ENCODE measurements around the gene TMEM200C. TPM values are rescaled to one million over a fixed set of nuclear protein-coding genes. Genes with fewer than 3 reads are reported as not detected.
"Not testable (repeated sequence)": the region's sequence is repeated elsewhere in the genome, so short reads cannot be mapped to it uniquely, and the experiment has no call there.

Gene TMEM200C
- total RNA-seq, 4 donors from 2014 or later = under 0.01 to 0.16 (median 0.13) TPM

DNA sequence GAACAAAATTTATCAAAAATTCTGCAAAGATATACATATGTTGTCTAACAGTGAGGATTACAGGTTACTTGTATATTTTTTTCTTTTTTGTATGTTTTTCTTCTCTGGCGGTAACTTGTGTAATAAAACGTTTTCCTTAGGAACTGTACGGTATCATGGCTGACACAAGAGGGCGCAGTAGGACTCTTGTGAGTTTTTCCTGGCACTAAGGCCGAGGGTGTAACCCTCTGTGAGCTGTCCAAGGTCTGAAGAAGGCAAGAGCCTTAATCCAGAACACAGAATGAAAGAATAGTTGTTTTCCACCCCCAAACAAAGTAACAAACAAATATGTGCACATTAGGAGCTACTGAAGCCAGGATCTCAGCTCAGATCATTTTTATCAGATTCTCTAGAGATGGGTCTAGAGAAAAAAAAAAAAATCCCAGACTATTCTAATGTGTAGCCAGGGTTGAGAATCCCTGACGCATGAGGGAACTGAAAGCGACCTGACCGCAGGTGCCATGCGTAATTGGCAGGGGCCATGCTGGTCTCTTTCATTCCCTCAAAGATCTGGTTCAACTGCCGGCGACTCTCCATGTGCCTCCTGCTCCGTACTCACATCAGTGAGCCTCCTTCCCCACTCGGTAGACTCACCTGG, 27.0 kb downstream of the TMEM200C start:
- ATAC-seq = peak; percentile 69
- no peak overlapping the region for H3K27ac ChIP-seq
- TF ChIP-seq EP300 (IDR thresholded peaks at IDR 0.05) (no peak), POLR2AphosphoS5 (IDR thresholded peaks at IDR 0.05) (no peak), POLR2A (IDR thresholded peaks at IDR 0.05) (no peak)
- TF ChIP-seq, protein P1, sequence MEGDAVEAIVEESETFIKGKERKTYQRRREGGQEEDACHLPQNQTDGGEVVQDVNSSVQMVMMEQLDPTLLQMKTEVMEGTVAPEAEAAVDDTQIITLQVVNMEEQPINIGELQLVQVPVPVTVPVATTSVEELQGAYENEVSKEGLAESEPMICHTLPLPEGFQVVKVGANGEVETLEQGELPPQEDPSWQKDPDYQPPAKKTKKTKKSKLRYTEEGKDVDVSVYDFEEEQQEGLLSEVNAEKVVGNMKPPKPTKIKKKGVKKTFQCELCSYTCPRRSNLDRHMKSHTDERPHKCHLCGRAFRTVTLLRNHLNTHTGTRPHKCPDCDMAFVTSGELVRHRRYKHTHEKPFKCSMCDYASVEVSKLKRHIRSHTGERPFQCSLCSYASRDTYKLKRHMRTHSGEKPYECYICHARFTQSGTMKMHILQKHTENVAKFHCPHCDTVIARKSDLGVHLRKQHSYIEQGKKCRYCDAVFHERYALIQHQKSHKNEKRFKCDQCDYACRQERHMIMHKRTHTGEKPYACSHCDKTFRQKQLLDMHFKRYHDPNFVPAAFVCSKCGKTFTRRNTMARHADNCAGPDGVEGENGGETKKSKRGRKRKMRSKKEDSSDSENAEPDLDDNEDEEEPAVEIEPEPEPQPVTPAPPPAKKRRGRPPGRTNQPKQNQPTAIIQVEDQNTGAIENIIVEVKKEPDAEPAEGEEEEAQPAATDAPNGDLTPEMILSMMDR (IDR thresholded peaks at IDR 0.05) = peak; percentile 21 to 73 (median 51)
- WGBS, 2 donors (ENCODE audit: low coverage in 1 of 2) = 26 to 43% methylated on average over 7 to 12 of the region's 13 CpGs
- H3K9me3 ChIP-seq = peaks cover 0 to 4% (median 0%) of the 10 kb centered on the region in 3 donors
- H3K4me1 ChIP-seq = no peaks in the 10 kb centered on the region
- no peaks in the 10 kb centered on the region for H3K36me3 ChIP-seq
- no peak overlapping the region for H3K4me3 ChIP-seq
- peaks cover 34% of the 10 kb centered on the region for H3K27me3 ChIP-seq

DNA sequence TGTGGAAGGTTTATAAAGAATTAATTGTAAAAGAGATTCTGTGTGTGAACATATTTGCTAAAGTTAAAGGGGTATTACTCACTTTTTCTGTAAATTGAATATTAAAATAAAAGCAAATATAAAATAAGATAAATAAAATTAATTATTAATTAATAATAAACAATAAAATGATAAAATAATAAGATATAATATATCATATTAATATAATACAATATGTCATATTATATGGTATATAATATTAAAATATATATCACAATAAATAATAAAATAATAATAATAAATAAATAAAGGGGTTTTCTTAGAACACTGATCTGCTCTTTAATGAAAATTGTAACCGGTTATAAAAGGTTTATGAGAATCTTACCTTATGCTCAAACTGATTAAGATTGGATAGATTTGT, 29.8 kb downstream of the TMEM200C start:
- TF ChIP-seq POLR2A (IDR thresholded peaks at IDR 0.05) (no peak), EP300 (IDR thresholded peaks at IDR 0.05) (no peak), POLR2AphosphoS5 (IDR thresholded peaks at IDR 0.05) (no peak)
- TF ChIP-seq, protein P1 (IDR thresholded peaks at IDR 0.05) = no peak
- H3K4me3 ChIP-seq = no peak overlapping the region
- H3K9me3 ChIP-seq = peaks cover 0 to 18% (median 0%) of the 10 kb centered on the region in 3 donors
- H3K4me1 ChIP-seq = no peaks in the 10 kb centered on the region
- H3K27ac ChIP-seq = no peak overlapping the region
- H3K27me3 ChIP-seq = peaks cover 43% of the 10 kb centered on the region
- no peaks in the 10 kb centered on the region for H3K36me3 ChIP-seq
- WGBS, 2 donors (ENCODE audit: low coverage in 1 of 2) = 93 to 100% methylated on average over 1 of the region's 1 CpG
- no peak for ATAC-seq

DNA sequence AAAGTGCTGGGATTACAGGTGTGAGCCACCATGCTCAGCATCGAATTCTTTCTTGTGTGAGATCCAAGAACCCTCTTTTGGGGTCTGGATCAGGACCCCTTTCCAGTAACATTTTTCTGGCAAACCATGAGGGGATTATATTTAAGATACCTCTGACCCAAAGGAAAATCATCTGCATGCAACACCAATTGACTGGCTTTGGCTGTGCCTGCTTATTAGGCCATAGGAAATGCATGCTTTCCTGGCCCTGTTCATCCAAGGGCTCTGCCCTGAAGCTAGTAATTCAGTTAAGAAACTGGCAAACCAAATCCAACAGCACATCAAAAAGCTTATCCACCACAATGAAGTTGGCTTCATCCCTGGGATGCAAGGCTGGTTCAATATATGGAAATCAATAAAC, 33.2 kb downstream of the TMEM200C start:
- not testable (repeated sequence) for H3K27ac ChIP-seq, ATAC-seq, H3K36me3 ChIP-seq, H3K4me1 ChIP-seq, H3K4me3 ChIP-seq
- H3K9me3 ChIP-seq = peaks cover 0 to 18% (median 0%) of the 10 kb centered on the region in 3 donors
- WGBS, 2 donors (ENCODE audit: low coverage in 1 of 2) = 0% methylated on average over 1 of the region's 1 CpG; no CpG with 5 or more reads in 1 of the 2 donors
- peaks cover 29% of the 10 kb centered on the region for H3K27me3 ChIP-seq

DNA sequence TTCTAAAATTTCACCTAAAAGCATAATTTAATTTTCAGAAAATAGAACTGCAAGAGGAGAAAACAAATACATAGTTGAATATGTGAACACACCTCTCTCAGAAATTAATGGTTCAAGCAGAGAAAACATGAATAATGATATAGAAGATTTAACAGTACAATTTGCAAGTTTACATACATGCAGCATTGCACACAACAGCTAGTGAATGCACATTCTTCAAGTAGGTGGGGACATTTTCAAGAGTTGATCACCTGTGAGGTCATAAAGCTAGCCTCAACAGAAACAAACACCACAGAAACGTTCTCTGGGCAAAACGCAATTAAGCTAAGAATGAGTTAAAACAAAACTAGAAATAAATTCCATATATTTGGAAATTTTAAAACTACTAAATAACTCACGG, 38.1 kb downstream of the TMEM200C start:
- WGBS, 2 donors (ENCODE audit: low coverage in 1 of 2) = 51 to 55% methylated on average over 3 of the region's 3 CpGs
- peaks cover 0 to 3% (median 0%) of the 10 kb centered on the region in 3 donors for H3K9me3 ChIP-seq
- no peak for ATAC-seq
- no peak overlapping the region for H3K4me3 ChIP-seq
- H3K27me3 ChIP-seq = peaks cover 26% of the 10 kb centered on the region
- no peak for TF ChIP-seq EP300 (IDR thresholded peaks at IDR 0.05)
- TF ChIP-seq, protein P1 (IDR thresholded peaks at IDR 0.05) = no peak
- TF ChIP-seq POLR2AphosphoS5 (IDR thresholded peaks at IDR 0.05) = no peak
- no peak for TF ChIP-seq POLR2A (IDR thresholded peaks at IDR 0.05)
- H3K36me3 ChIP-seq = no peaks in the 10 kb centered on the region
- H3K4me1 ChIP-seq = no peaks in the 10 kb centered on the region
- H3K27ac ChIP-seq = no peak overlapping the region

DNA sequence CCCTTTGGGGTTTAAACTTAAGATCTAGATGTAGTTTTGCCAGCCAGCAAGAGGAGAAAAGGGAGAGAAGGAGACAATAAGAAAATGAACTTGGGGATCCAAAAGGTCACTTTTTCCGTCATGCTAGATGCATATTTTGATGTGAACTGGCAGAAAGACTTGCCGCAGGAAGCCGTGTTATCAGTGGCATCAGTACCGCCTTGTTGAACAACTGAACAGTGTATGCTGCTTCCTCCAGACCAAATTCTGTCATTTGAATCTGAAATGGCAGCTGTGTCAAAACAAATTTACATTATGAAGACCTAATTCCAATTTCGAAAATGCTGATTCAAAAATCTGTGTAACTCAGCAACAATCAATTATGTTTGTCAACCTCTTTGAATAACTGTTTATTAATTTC, 42.1 kb downstream of the TMEM200C start:
- H3K36me3 ChIP-seq = no peaks in the 10 kb centered on the region
- ATAC-seq = no peak
- H3K27me3 ChIP-seq = peaks cover 35% of the 10 kb centered on the region
- H3K4me3 ChIP-seq = no peak overlapping the region
- H3K4me1 ChIP-seq = no peaks in the 10 kb centered on the region
- H3K27ac ChIP-seq = no peak overlapping the region
- 66 to 73% methylated on average over 4 to 5 of the region's 5 CpGs for WGBS, 2 donors (ENCODE audit: low coverage in 1 of 2)
- no peak for TF ChIP-seq POLR2AphosphoS5 (IDR thresholded peaks at IDR 0.05)
- TF ChIP-seq, protein P1 (IDR thresholded peaks at IDR 0.05) = no peak
- no peak for TF ChIP-seq POLR2A (IDR thresholded peaks at IDR 0.05)
- TF ChIP-seq EP300 (IDR thresholded peaks at IDR 0.05) = no peak
- no peaks in the 10 kb centered on the region for H3K9me3 ChIP-seq

All from gastroesophageal sphincter (tissue), 4 donors.